ENCODE measurements around the gene NPPC.

DNA sequence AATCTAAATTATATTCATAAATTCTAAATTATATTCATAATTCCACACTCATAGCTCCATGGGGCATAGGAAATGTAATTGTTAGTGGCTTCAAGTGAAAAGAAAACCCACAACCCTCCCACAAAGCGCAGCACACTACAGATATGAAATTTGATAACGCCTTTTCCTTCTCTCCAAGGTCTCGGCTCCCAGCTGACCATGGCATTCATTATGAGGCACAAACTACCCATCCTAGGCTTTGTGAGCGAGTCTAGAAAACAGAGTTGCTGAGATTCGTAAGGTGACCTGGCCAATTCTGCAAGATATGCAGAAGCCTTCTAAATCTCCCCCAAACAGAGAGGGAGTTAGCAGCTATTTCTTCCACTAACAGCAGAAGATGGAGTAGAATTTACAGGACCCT, 5.4 kb downstream of the NPPC start:
- no peak for TF ChIP-seq KLF16 (tag by site-specific recombination; IDR thresholded peaks at IDR 0.05)
- TF ChIP-seq, protein P1, sequence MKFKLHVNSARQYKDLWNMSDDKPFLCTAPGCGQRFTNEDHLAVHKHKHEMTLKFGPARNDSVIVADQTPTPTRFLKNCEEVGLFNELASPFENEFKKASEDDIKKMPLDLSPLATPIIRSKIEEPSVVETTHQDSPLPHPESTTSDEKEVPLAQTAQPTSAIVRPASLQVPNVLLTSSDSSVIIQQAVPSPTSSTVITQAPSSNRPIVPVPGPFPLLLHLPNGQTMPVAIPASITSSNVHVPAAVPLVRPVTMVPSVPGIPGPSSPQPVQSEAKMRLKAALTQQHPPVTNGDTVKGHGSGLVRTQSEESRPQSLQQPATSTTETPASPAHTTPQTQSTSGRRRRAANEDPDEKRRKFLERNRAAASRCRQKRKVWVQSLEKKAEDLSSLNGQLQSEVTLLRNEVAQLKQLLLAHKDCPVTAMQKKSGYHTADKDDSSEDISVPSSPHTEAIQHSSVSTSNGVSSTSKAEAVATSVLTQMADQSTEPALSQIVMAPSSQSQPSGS (tag by site-specific recombination; IDR thresholded peaks at IDR 0.05; ENCODE audit: low read depth) = no peak
- no peak for TF ChIP-seq HOXC10 (CRISPR knock-in tag; IDR thresholded peaks at IDR 0.05)
- no peak for TF ChIP-seq YY1 (tag by site-specific recombination; IDR thresholded peaks at IDR 0.05)
- no peak for TF ChIP-seq PATZ1 (tag by site-specific recombination; IDR thresholded peaks at IDR 0.05)
- no peak for TF ChIP-seq CTCF (tag by site-specific recombination; IDR thresholded peaks at IDR 0.05)
- no peak for TF ChIP-seq ZNF654 (tag by site-specific recombination; IDR thresholded peaks at IDR 0.05; ENCODE audit: low read depth)
- no peak for TF ChIP-seq ZNF24 (tag by site-specific recombination; IDR thresholded peaks at IDR 0.05)
- TF ChIP-seq RBAK (tag by site-specific recombination; IDR thresholded peaks at IDR 0.05) = no peak
- no peak for TF ChIP-seq TSHZ1 (tag by site-specific recombination; IDR thresholded peaks at IDR 0.05; ENCODE audit: borderline replicate concordance)
- TF ChIP-seq REST (tag by site-specific recombination; IDR thresholded peaks at IDR 0.05) = no peak
- TF ChIP-seq PBX3 (CRISPR knock-in tag; IDR thresholded peaks at IDR 0.05) = no peak
- no peak for TF ChIP-seq ZNF548 (tag by site-specific recombination; IDR thresholded peaks at IDR 0.05)

Data from HEK293 (cell line).